PC-3 (cell line): ENCODE results near the gene MVK. TPM values are rescaled to one million over a fixed set of nuclear protein-coding genes. Genes with fewer than 3 reads are reported as not detected.

Source experiments
- ATAC-seq: fragments of 200-7000 bp; cut with Tn5 transposase; 2 replicates; pipeline ENCODE4 v1.9.1; 2020; ENCODE audit warnings: mild to moderate bottlenecking, moderate library complexity
- BruUV-seq: library from RNA; stranded (reverse); fragments of 400-500 nt; replicated peaks from 2 replicates; lab custom pipeline; 2021; lab: Mats Ljungman, UMichigan
- CTCF ChIA-PET: fragments of 300-600 bp; sonication (Branson Sonifier 250); formaldehyde crosslinking; loops from one replicate; lab custom pipeline; 2022; ENCODE audit warnings: antibody characterized with exemption; lab: Charles Lee
- POLR2A ChIA-PET: fragments of 300-600 bp; sonication (Branson Sonifier 250); formaldehyde crosslinking; loops from one replicate; lab custom pipeline; 2022; ENCODE audit warnings: antibody characterized with exemption; ENCODE audit not compliant: unreplicated experiment; lab: Charles Lee
- DNase-seq: peaks from one replicate; pipeline ENCODE4 v3.0.0-alpha.2; 2015
- H2AFZ ChIP-seq: fragments of 300-600 bp; sonication (generic); 2 replicates; pipeline ENCODE4 v1.6.0; 2016; ENCODE audit warnings: antibody characterized with exemption, low read length
- H3F3A ChIP-seq: fragments of 300-600 bp; sonication (generic); one replicate; pipeline ENCODE4 v1.6.0; 2017; ENCODE audit warnings: antibody characterized with exemption, low read length, control low read depth, mild to moderate bottlenecking; ENCODE audit not compliant: unreplicated experiment
- H3K27ac ChIP-seq: fragments of 300-600 bp; sonication (generic); 2 replicates; pipeline ENCODE4 v1.5.1; 2016; ENCODE audit warnings: mild to moderate bottlenecking, low read length
- H3K27me3 ChIP-seq: fragments of 300-600 bp; sonication (generic); 2 replicates; pipeline ENCODE4 v1.6.1; 2016; ENCODE audit warnings: low read length, mixed read lengths
- H3K36me3 ChIP-seq: fragments of 300-600 bp; sonication (generic); 2 replicates; pipeline ENCODE4 v1.6.1; 2016; ENCODE audit warnings: low read depth, mixed run types, low read length, mixed read lengths
- H3K4me1 ChIP-seq: fragments of 300-600 bp; sonication (generic); 2 replicates; pipeline ENCODE4 v1.5.1; 2016; ENCODE audit warnings: low read length; ENCODE audit not compliant: insufficient read depth
- H3K4me2 ChIP-seq: fragments of 300-600 bp; sonication (generic); 2 replicates; pipeline ENCODE4 v1.6.0; 2016; ENCODE audit warnings: low read length
- H3K4me3 ChIP-seq: fragments of 300-600 bp; sonication (generic); 2 replicates; pipeline ENCODE4 v1.5.1; 2016; ENCODE audit warnings: mild to moderate bottlenecking, low read length, mixed read lengths
- H3K79me2 ChIP-seq: fragments of 300-600 bp; sonication (generic); 2 replicates; pipeline ENCODE4 v1.6.1; 2017; ENCODE audit warnings: low read length, mixed read lengths
- H3K9ac ChIP-seq: fragments of 300-600 bp; sonication (generic); 2 replicates; pipeline ENCODE4 v1.6.0; 2016; ENCODE audit warnings: mild to moderate bottlenecking, low read length
- H3K9me2 ChIP-seq: fragments of 300-600 bp; sonication (generic); replicated peaks from 2 replicates; pipeline ENCODE4 v1.6.1; 2016; ENCODE audit warnings: mixed run types, low read length, mixed read lengths
- H3K9me3 ChIP-seq: fragments of 300-600 bp; sonication (generic); 2 replicates; pipeline ENCODE4 v1.6.1; 2016; ENCODE audit warnings: low read length, mixed read lengths
- H4K20me1 ChIP-seq: fragments of 300-600 bp; sonication (generic); 2 replicates; pipeline ENCODE4 v1.6.1; 2016; ENCODE audit warnings: low read length, mixed read lengths
- EZH2 ChIP-seq: fragments of 300-600 bp; sonication (generic); IDR thresholded peaks from one replicate; pipeline ENCODE4 v1.6.1; 2017; ENCODE audit warnings: antibody characterized with exemption, mild to moderate bottlenecking, low read length; ENCODE audit not compliant: unreplicated experiment
- EZH2phosphoT487 ChIP-seq: fragments of 300-600 bp; sonication (generic); IDR thresholded peaks from 2 replicates; pipeline ENCODE4 v1.6.1; 2018; ENCODE audit warnings: mild to moderate bottlenecking, antibody characterized with exemption, low read length, borderline replicate concordance
- intact Hi-C: fragments of 100-400 bp; cut with micrococcal nuclease; formaldehyde crosslinking; loops from 2 replicates; pipeline ENCODE4 v1.9.0; 2023
- total RNA-seq: library from RNA; depleted of rRNA; stranded (reverse); fragments of >200 nt; gene quantifications from 2 replicates; pipeline ENCODE4 v1.2.3, GENCODE V29; 2014
- TF ChIP-seq, protein P1 (sequence below): fragments of 300-600 bp; sonication (generic); conservative IDR thresholded peaks from 2 replicates; pipeline ENCODE4 v1.5.1; 2017; ENCODE audit warnings: antibody characterized with exemption, low read depth, mild to moderate bottlenecking, low read length

Gene MVK
- total RNA-seq, 1 experiment from 2014 or later = 47.8 TPM

DNA sequence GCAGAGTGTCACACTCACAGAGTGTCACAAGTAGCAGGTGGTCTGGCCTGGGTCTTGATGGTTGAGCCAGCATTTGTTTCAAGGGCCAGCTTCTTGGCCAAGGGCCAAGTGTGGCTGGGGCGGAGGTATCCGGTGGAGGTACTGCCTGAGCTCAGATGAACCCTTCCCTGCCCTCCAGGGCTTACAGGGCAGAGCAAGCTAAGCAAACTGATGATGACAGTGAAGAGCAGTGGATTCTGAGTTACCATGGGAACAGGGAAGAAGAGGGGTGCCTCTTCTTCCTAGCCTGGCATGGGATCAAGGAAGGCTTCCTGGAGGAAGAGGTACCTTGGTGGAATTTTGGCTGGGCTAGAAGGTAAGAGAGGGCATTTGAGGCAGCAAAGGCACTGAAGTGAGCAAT lies 35.7 kb downstream of the MVK start:
- H4K20me1 ChIP-seq = no peaks in the 10 kb centered on the region
- TF ChIP-seq EZH2phosphoT487 = no peak
- TF ChIP-seq, protein P1, sequence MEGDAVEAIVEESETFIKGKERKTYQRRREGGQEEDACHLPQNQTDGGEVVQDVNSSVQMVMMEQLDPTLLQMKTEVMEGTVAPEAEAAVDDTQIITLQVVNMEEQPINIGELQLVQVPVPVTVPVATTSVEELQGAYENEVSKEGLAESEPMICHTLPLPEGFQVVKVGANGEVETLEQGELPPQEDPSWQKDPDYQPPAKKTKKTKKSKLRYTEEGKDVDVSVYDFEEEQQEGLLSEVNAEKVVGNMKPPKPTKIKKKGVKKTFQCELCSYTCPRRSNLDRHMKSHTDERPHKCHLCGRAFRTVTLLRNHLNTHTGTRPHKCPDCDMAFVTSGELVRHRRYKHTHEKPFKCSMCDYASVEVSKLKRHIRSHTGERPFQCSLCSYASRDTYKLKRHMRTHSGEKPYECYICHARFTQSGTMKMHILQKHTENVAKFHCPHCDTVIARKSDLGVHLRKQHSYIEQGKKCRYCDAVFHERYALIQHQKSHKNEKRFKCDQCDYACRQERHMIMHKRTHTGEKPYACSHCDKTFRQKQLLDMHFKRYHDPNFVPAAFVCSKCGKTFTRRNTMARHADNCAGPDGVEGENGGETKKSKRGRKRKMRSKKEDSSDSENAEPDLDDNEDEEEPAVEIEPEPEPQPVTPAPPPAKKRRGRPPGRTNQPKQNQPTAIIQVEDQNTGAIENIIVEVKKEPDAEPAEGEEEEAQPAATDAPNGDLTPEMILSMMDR = no peak
- TF ChIP-seq EZH2 = no peak
- no peaks in the 10 kb centered on the region for H3K4me1 ChIP-seq
- H3K79me2 ChIP-seq = no peaks in the 10 kb centered on the region
- BruUV-seq = no TSS peak
- H3K9me3 ChIP-seq = no peaks in the 10 kb centered on the region
- no peaks in the 10 kb centered on the region for H3K27me3 ChIP-seq
- H3K9me2 ChIP-seq = no peaks in the 10 kb centered on the region
- H3K4me2 ChIP-seq = no peak overlapping the region
- H3F3A ChIP-seq = no peaks in the 10 kb centered on the region
- no peaks in the 10 kb centered on the region for H3K36me3 ChIP-seq
- H3K27ac ChIP-seq = no peak overlapping the region
- ChIA-PET POLR2A (interaction anchor here (0.7 kb wide), 1 partner anchor 33 kb away, joined by 15 read pairs; no protein-coding TSS in a partner anchor), CTCF (no interaction called here)
- DNase-seq (no peak), ATAC-seq (no peak)
- no peak overlapping the region for H3K9ac ChIP-seq
- intact Hi-C loops = no loop called here
- H2AFZ ChIP-seq = no peak overlapping the region
- no peak overlapping the region for H3K4me3 ChIP-seq

DNA sequence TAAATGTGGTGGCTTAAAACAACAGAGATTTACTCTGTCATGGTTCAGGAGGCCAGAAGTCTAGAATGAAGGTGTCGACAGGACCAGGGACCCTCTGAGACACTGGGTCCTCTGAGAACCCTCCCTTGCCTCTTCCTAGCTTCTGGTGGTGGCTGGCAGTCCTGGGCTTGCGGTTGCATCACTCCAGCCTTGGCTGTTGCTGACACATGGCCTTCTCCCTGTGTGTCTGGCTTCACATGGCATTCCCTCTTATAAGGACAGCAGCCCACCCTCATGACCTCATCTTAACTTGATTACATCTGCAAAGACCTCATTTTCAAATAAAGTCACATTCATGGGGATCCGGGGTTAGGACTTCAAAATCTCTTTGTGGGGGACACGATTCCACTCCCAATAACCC lies 36.9 kb downstream of the MVK start:
- Histone ChIP-seq H3K9me2 (no peaks in the 10 kb centered on the region), H3K4me1 (no peaks in the 10 kb centered on the region), H3K79me2 (no peaks in the 10 kb centered on the region), H2AFZ (no peak overlapping the region), H3K36me3 (no peaks in the 10 kb centered on the region), H4K20me1 (no peaks in the 10 kb centered on the region), H3K9ac (no peak overlapping the region), H3K4me3 (no peak overlapping the region), H3F3A (no peaks in the 10 kb centered on the region), H3K27ac (no peak overlapping the region), H3K4me2 (no peak overlapping the region), H3K9me3 (no peaks in the 10 kb centered on the region), H3K27me3 (peaks cover 3% of the 10 kb centered on the region; the same call in 1 of the 2 replicates)
- ChIA-PET CTCF (no interaction called here), POLR2A (no interaction called here)
- TF ChIP-seq, protein P1 = no peak
- TF ChIP-seq EZH2phosphoT487 = no peak
- TF ChIP-seq EZH2 = no peak
- BruUV-seq = no TSS peak
- intact Hi-C loops = no loop called here
- ATAC-seq (no peak), DNase-seq (no peak)

DNA sequence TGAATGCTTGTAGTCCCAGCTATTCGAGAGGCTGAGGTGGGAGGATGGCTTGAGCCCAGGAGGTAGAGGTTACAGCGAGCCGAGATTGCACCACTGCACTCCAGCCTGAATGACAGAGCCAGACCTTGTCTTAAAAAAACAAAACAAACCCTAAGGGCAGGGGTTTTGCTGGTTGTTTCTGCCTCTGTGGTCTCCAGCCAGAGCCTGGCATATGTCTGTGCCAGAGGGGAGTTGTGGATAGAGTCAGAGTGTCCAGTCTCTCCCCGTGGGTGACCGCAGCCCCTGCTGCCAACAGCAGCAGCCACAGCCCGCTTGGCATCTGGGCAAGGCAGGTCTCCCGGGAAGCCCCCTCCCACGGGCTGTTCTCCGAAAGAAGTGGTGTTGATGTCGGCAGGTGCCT lies 37.6 kb downstream of the MVK start:
- Histone ChIP-seq H4K20me1 (no peaks in the 10 kb centered on the region), H3K4me1 (no peaks in the 10 kb centered on the region), H3K9me3 (no peaks in the 10 kb centered on the region), H3K9ac (no peak overlapping the region), H3K27ac (no peak overlapping the region), H3K27me3 (peaks cover 10% of the 10 kb centered on the region; the same call in 1 of the 2 replicates), H3K4me3 (no peak overlapping the region), H3K4me2 (no peak overlapping the region), H3K9me2 (no peaks in the 10 kb centered on the region), H3F3A (no peaks in the 10 kb centered on the region), H3K79me2 (no peaks in the 10 kb centered on the region), H3K36me3 (no peaks in the 10 kb centered on the region), H2AFZ (no peak overlapping the region)
- BruUV-seq = no TSS peak
- intact Hi-C loops = no loop called here
- ChIA-PET POLR2A (no interaction called here), CTCF (no interaction called here)
- TF ChIP-seq, protein P1 = no peak
- no peak for TF ChIP-seq EZH2phosphoT487
- TF ChIP-seq EZH2 = no peak
- DNase-seq (no peak), ATAC-seq (no peak)
